Skin of body (tissue), 2 donors: Measurements from ENCODE around the gene KLRD1. TPM values are rescaled to one million over a fixed set of nuclear protein-coding genes. Genes with fewer than 3 reads are reported as not detected.
"Not testable (repeated sequence)": the region's sequence is repeated elsewhere in the genome, so short reads cannot be mapped to it uniquely, and the experiment has no call there.

Experiments used
- DNase-seq: peaks from one replicate; lab custom pipeline; 2025; lab: John Stamatoyannopoulos, UW
- total RNA-seq: library from RNA; depleted of rRNA; stranded (reverse); fragments of >200 nt; gene quantifications from one replicate; pipeline ENCODE4 v1.2.3, GENCODE V29; 2014

KLRD1 gene, protein sequence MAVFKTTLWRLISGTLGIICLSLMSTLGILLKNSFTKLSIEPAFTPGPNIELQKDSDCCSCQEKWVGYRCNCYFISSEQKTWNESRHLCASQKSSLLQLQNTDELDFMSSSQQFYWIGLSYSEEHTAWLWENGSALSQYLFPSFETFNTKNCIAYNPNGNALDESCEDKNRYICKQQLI
- total RNA-seq, result 0.79 TPM

- no peak for DNase-seq
These were observed at the start of gene KLRD1 for GRCh38 chr12:10307630-10308029. TSS of gene KLRD1 (plus strand) at chr12:10307870. CDS start at chr12:10308078, 208 bp downstream.

GRCh38 chr12:10260927-10261326 lies 46.7 kb upstream of the KLRD1 start:
- no peak for DNase-seq

DNA sequence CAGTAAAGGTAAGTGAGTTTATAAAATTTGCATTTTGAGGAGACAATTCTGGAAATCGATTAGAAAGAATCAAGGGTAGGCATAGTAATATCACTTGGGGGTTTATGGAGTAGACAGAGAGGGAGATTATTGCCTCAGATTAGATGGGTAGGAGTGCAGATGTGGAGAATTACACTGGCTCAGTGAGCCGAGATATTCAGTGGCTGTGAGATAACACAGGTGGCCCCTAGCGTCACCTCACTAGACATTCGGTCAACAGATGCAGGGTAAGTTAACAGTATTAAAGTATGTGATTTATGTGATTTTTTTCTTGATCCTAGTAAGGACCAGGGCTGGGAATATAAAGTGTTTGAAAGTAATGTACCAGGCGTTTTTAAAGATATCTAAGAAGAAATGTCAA lies 39.6 kb upstream of the KLRD1 start:
- no peak for DNase-seq

- DNase-seq, result no peak
These were observed 35.2 kb upstream of the KLRD1 start for GRCh38 chr12:10272467-10272866.

DNA sequence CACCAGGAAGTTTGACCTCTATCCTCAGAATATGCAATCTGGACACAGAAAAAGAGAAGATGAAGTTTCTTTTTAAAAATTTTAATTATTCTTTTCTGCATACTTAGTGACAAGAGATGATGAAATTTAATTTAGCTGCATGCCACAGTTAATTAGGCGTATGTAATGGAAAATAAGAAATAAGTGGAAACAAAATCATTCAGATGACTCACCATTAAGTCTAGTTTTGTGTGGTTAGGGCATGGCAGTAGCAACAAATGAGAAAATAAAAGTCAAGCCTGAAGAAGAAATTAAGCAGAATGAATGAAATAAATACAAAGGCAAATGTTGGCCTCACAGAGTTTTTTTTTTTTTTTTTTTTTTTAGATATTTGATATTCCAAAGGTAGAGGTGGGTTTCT lies 30.9 kb upstream of the KLRD1 start:
- no peak for DNase-seq

- no peak for DNase-seq
These were observed 29.6 kb upstream of the KLRD1 start for GRCh38 chr12:10278104-10278503.

- DNase-seq, result no peak
These were observed 27.7 kb upstream of the KLRD1 start for GRCh38 chr12:10279937-10280336.

- no peak for DNase-seq
These were observed 24.6 kb upstream of the KLRD1 start for GRCh38 chr12:10283027-10283426.

DNA sequence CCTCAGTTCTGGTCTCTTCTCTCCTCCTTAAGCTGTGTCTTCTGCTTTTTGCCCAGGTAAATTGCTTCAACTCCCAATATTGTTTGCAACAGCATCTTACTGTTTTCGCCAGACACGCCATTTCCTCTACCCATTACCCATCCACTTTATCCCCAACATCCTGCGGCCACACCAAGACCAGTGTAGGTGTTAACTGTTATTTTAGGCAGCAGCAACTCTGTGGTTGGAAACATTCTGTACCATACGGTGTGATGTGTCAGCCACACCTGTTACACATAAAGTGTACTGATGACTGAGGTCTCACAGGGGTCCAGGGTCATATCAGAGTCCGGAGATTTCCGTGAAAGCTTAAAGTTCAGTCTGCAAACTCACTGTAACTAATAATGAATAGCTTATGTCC lies 21.8 kb upstream of the KLRD1 start:
- no peak for DNase-seq

DNA sequence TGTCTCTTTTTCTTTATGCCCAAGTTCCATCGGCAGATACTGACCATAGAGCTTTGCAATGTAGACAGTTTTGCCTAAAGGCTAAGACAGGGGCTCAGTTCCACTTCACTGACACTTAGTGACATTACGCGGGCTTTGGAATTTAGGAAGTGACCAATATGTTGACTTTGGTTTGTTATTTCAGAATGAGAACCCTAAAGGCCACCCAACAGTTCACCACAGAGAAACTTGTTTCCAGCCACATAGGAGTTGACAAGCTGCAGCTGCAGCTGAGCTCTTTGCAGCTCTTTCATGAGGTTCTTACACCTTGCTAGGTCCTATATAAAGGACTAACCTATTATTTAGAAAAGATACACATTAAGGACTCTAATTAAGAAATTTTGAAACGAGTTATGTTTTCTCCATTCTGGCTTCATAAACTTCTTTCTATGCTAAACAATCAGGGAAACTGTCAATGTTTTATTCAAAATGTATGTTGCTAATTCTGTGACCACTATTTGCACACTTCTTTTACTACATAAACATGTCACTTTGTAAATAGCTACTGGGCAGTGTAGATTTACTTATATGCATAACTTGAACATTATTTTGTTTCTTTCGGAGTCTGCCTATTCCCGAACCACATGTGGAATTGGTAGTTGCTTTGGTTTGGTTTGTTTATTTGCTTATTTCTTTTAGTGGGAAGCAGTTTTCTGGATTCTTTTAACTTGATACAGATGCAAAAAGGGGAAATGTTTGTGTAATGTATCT lies 18.5 kb upstream of the KLRD1 start:
- no peak for DNase-seq

GRCh38 chr12:10291030-10291429 lies 16.6 kb upstream of the KLRD1 start:
- DNase-seq, result no peak

DNA sequence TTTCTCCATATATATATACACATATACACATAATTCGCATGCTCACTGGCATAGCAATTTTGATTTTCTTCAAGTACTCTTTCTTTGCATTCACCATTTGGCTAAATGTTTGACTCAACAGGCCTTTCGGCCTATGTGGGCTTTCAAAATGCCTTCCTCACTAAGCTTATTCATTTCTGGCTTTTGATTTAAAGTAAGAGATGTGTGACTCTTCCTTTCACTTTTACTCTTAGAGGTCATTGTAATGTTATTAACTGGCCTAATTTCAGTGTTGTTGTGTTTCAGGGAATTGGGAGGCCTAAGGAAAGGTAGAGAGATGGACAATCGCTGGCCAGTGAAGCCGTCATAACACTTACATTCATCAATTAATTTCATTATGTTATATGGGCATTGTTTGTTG lies 14.5 kb upstream of the KLRD1 start:
- no peak for DNase-seq

- DNase-seq, result no peak
These were observed 14.0 kb upstream of the KLRD1 start for GRCh38 chr12:10293570-10294227.

GRCh38 chr12:10301103-10301502 lies 6.6 kb upstream of the KLRD1 start:
- DNase-seq, result no peak

GRCh38 chr12:10304161-10304574 lies 3.5 kb upstream of the KLRD1 start:
- no peak for DNase-seq

DNA sequence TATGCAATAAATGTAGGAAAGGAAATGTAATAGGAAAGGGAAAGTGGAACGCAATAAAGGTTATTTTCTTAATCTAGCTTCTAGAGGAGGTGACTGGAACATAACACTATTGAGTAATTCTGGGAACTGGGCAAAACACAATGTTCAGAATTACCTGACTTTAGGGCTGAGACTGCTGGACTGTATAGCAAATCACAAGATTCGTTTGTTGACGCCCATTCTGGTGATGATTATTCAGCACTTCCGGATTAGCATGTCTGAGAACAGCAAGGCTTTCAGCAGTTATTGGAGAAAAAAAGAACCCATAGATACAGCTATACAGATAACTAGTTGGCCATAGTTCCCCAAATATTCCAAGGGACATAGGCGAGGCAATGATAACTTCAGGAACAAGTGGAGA lies 2.3 kb upstream of the KLRD1 start:
- no peak for DNase-seq

DNA sequence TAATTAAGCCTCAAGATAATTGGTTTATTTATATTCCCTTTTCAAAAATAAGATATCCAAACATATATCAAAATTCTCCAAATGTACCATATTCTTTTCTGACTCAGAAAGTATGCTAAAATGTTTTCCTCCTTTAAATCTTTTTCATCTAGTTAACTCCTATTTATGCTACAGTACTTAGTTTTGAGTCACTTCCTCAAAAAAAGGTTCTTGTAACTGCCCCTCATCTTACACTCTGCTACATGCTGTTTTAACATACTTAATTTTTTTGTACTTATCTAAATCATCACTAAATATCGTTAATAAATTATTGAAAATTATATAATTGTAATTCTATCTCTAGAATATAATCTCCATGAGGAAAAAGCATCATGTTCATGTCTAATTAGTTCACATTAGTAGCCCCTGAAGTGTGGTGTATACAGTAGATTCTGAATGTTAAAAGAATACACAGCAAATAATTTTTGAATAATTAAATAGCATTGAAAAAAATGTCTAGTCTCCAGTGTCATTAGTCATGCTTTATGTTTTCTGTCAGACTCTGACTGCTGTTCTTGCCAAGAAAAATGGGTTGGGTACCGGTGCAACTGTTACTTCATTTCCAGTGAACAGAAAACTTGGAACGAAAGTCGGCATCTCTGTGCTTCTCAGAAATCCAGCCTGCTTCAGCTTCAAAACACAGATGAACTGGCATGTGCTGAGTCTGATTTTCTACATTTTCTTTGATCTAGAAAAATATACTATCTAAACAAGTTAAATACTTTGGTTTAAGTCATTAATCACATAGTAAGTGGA lies 3.5 kb downstream of the KLRD1 start:
- DNase-seq, result no peak

DNA sequence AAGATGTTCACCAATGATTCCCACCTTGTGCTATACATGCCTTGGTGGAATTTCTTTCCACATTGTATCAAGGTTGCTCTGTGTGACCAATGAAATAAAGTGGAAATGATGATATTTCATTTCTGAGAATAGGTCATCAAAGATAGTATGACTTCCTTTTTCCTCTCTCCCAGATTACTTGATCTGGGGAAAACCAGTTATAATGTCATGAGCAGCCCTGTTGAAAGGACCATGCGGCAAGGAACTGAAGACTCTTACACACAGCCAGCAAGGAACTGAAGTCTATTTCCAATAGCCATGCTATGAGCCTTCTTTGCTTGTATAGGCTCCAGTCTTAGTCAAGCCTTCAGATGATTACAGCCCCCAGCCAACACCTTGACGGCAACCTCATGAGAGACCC lies 11.7 kb downstream of the KLRD1 start:
- no peak for DNase-seq

DNA sequence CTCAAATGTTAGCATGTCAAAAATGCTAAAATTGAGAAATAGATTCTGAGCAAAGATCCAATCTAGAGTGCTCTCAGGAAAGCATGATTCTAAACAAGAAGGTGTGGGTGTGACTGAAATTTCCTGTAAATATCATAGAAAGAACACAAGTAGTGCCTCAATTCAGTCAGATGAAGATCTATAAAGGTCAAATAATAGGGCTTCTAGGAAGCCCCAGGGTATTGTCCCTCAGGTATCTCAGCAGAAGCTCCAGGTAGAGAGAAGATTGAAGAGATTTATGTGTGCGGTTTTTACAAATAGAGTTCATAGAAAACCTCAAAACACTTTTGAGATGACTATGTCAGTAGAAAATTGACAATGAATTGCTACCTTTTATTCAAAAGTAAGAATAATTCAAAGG lies 13.0 kb downstream of the KLRD1 start:
- DNase-seq, result no peak

DNA sequence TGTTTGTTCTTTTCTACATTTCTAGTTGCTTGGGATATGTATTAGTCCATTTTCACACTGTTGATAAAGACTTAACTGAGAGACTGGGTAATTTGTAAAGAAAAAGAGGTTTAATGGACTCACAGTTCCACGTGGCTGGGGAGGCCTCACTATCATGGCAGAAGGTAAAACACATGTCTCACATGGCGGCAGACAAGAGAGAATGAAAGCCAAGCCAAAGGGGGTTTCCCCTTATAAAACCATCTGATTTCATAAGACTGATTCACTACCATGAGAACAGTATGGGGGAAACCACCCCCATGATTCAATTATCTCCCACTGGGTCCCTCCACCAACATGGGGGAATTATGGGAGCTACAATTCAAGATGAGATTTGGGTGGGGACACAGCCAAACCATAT lies 21.0 kb downstream of the KLRD1 start:
- DNase-seq, result not testable (repeated sequence)

GRCh38 chr12:10331642-10332239 lies 24.1 kb downstream of the KLRD1 start:
- DNase-seq, result peak; percentile 45

DNA sequence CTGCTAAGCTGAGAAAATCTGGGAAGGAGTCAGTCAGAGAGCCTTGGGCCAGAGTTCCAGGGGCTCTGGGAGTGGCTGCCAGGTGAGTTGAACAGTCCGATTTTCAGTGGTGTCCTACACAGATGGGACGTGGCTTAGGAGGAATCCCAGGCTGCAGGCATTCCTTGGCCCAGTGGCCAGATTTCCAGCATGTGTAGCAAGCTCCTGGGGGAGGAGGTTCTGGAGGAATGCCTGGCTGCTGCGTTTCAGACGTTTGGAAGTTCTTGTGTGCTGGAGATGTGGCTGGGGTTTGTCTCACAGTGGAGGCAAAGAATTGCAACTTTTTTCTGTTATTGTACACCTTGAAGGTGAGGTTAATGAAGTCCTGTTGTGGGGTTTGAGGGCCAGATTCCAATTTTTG lies 28.5 kb downstream of the KLRD1 start:
- not testable (repeated sequence) for DNase-seq
